ENCODE results near the gene CPM.

- no peak for TF ChIP-seq CTCF (IDR thresholded peaks at IDR 0.05 in 8 of 11, conservative IDR thresholded peaks at IDR 0.05 in 3 of 11)
- TF ChIP-seq POLR2AphosphoS5 (IDR thresholded peaks at IDR 0.05), result no peak
- TF ChIP-seq POLR2A (IDR thresholded peaks at IDR 0.05), result no peak
These were observed 25.4 kb upstream of the CPM start for GRCh38 chr12:68958322-68958721.
